Measurements from ENCODE around the gene FXR1.

The FXR1 gene

DNA sequence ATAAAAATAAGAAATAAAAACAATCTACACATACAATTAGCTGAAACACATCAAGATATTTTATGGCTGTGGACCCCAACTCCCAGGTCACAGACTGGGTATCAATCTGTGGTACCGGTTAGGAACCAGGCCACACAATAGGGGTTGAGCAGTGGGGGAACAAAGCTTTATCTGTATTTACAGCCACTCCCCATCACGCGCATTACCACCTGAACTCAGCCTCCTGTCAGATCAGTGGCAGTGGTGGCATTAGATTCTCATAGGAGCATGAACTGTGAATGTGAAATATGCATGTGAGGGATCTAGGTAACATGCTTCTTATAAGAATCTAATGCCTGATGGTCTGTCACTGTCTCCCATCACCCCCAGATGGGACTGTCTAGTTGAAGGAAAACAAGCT lies 94.8 kb downstream of the FXR1 start:
- no peak for DNase-seq (ENCODE audit: low spot score)

DNA sequence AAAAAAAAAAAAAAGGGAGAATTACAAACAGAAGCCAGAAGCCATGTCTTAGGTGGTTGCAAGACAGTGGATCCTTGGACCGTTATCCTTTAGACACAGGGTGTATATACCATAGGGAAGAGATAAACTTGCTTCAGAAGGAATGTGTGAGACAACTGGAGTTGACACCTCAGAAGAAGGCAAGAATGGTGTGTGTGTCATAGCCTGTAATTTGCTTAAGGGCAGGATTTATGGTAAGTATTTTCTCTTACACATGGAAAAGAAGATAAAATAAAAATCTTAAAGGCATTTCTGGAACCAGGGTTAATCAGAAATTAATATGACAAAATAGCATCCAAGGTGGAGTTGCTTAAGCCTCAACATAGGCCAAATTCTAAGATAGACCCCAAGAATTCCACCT lies 96.3 kb downstream of the FXR1 start:
- DNase-seq (ENCODE audit: low spot score) = no peak

DNA sequence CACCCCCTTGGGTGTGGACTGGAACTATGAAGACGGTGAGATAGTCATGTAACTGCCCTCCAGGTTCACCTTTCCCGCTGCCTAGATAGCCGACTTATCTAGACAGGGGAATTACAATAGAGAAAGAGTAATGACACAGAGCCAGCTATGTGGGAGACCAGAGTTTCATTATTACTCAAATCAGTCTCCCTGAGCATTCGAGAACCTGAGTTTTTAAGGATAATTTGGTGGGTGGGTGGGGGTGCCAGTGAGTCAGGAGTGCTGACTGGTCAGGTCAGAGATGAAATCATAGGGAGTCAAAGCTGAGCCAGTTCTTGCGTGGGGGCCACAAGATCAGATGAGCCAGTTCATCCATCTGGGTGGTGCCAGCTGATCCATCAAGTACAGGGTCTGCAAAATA lies 96.8 kb downstream of the FXR1 start:
- no peak for DNase-seq (ENCODE audit: low spot score)

DNA sequence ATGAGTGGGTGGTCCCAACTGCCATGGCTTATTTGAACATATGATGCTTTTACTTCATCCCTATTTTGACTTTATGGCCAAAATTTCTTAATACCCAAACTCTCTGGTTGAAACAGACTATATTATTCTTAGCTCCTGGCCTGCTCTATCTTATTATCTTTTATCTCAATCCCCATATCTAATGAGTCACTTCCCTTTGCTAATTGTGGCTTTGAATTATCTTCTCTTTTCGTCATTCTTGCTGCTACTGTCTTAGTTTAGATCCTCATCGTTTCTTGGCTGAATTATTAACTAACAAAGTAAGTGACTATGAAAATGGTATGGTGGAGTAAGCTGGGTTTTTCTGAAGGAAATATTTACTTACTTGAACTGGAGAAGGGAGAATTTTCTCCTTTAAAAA lies 105.2 kb downstream of the FXR1 start:
- DNase-seq (ENCODE audit: low spot score) = no peak

DNA sequence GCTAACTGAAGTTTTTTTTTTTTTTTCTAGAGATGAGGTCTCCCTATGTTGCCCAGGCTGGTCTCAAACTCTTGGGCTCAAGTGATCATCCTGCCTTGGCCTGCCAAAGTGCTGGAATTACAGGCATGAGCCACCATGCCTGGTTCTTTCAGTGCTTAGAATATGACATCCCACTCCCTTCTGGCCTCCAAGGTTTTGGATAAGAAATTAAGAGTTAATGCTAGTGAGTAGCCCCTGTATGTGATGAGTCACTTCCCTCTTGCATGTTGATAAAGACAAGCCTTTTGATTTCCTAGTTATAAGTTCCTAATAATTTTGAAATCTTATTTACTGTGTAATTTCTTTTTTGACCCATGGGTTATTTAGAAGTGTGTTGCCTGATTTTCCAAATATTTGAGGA lies 112.7 kb downstream of the FXR1 start:
- DNase-seq (ENCODE audit: low spot score) = no peak

DNA sequence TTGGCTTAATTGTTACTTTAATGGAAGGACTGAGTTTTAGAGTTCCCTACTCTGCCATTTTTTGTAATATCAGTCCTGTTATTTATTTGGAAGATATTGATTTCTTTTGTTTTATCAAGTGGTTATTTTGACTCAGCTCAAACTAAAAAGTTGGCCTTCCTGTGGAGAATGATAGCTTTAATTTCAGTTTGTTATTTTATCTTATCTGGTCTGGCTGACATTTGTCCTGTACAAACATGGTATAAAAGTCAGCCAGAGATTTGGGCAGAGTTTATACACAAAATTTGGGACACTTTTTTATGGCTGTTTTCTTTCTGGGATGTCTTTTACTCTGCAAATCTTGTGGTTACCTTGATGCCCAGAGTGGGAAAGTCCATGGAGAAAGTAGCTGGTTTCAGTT lies 118.5 kb downstream of the FXR1 start:
- DNase-seq (ENCODE audit: low spot score) = no peak
